Epithelial cell of proximal tubule (primary cell): ENCODE data around the gene CACNA1A. TPM values are rescaled to one million over a fixed set of nuclear protein-coding genes. Genes with fewer than 3 reads are reported as not detected.

Experiments
- DNase-seq: peaks from one replicate; pipeline ENCODE4 v3.0.0-alpha.2; 2011; ENCODE audit warnings: low read depth
- H3K4me3 ChIP-seq: 2 replicates; pipeline ENCODE4 v1.5.1; 2011; ENCODE audit warnings: low read depth, mild to moderate bottlenecking, low read length
- CTCF ChIP-seq: conservative IDR thresholded peaks from 2 replicates; pipeline ENCODE4 v1.5.1; 2012; ENCODE audit warnings: low read depth, mild to moderate bottlenecking, low read length
- total RNA-seq: library from RNA; depleted of rRNA; stranded (reverse); fragments of >200 nt; gene quantifications from 2 replicates; pipeline ENCODE4 v1.2.3, GENCODE V29; 2015

Gene CACNA1A
- total RNA-seq, 1 donor from 2014 or later = 0.98 TPM

- H3K4me3 ChIP-seq = no peak overlapping the region
- TF ChIP-seq CTCF = no peak
- no peak for DNase-seq
Measured at GRCh38 chr19:13328241-13328640, 178.0 kb downstream of the CACNA1A start.

DNA sequence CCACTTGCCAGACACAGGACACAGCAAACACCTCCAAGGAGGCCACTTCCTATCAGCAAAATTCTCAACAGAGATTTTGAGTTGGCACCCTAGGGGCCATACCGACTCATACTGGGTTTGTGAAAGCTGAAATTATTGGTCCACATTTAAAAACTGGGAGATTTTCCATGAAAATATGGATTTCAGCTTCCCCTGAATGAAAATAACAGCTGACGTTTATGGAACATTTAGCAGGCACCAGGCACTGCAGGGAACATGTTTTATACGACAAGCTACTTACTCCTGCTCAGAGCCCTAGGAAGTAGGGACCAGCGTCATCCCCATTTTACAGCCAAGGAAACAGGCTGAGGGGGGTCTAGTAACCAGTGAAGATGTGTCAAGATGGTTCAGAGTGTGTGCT is 186.8 kb downstream of the CACNA1A start:
- TF ChIP-seq CTCF = no peak
- no peak overlapping the region for H3K4me3 ChIP-seq
- no peak for DNase-seq

DNA sequence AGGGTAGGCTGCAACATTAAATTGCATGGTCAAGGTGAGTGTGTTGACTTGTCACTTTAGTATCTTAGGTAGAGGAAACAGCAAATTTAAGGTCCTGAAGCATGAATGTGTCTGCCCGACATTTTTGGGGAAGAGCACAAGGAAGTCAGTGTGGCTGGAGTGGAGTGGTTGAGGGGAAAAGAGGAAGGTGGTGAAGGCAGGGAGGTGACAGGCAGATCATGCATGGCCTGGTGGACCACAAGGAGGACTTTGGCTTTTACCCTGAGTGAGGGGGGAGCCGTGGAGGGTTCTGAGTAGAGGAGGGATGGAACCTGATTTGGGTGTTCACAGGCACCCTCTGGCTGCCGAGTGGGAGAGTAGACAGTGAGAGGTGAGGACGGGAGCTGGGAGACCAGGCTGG is 188.1 kb downstream of the CACNA1A start:
- H3K4me3 ChIP-seq = no peak overlapping the region
- no peak for TF ChIP-seq CTCF
- no peak for DNase-seq

DNA sequence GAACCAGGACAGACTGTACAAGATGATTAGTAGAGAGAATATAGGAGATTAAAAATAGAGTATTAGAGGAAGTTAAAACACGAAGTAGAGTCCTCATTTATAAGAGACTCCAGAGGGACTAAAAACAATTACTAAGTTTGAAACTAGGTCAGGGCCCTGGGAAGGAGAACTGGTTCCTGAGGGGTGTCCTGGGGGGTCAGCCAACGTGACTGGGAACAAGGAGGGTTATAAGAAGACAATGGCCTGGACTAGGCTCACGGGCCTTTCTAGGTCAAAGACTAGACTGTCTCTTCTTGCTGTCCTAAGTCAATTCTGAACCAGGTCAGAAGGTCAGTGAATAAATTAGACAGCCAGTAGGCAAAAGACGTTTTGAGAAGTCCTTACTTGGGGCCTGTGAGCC is 190.8 kb downstream of the CACNA1A start:
- no peak for TF ChIP-seq CTCF
- H3K4me3 ChIP-seq = no peak overlapping the region
- DNase-seq = no peak

DNA sequence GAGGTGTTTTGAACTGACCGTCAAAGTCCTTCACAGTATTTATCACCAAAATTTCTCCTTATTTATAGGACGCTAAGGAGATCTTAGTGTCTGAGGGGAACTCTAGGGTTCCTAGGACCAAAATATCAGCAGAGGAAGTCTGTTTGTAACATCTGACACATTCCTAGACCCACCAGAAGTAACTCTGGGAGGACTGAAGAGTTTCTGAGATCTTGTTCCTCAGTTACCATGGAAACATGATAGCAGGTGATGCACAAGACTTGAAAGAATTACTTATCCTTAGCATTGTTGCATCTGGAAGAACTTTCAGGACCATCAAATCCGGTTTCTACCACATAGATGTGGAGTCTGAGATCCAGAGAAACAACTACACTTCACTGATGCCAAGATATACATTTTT is 191.5 kb downstream of the CACNA1A start:
- TF ChIP-seq CTCF = no peak
- H3K4me3 ChIP-seq = no peak overlapping the region
- no peak for DNase-seq

GRCh38 chr19:13313875-13314274 is 192.4 kb downstream of the CACNA1A start:
- DNase-seq = no peak
- no peak for TF ChIP-seq CTCF

DNA sequence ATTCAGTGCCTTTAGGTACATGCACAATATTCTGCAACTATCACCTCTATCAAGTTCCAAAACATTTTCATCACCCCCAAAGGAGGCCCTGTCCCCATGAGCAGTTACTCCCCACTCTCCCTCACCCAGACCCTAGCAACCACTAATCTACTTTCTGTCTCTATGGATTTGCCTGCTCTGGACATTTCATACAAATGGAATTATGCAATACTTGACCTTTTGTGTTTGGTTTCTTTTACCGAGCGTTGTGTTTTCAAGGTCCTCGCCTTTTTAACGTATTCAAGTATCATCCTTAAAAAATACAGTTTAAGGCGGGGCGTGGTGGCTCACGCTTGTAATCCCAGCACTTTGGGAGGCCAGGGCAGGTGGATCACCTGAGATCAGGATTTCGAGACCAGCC is 196.4 kb downstream of the CACNA1A start:
- no peak for TF ChIP-seq CTCF
- H3K4me3 ChIP-seq = no peak overlapping the region
- no peak for DNase-seq

More at GRCh38 chr19:13313875-13314274, 192.4 kb downstream of the CACNA1A start:
- H3K4me3 ChIP-seq = no peak overlapping the region
